ENCODE data around the gene USP15. TPM values are rescaled to one million over a fixed set of nuclear protein-coding genes. Genes with fewer than 3 reads are reported as not detected.

Gene USP15
- polyA plus RNA-seq, 4 donors: 33.9 to 60.8 (median 54.1) TPM

DNA sequence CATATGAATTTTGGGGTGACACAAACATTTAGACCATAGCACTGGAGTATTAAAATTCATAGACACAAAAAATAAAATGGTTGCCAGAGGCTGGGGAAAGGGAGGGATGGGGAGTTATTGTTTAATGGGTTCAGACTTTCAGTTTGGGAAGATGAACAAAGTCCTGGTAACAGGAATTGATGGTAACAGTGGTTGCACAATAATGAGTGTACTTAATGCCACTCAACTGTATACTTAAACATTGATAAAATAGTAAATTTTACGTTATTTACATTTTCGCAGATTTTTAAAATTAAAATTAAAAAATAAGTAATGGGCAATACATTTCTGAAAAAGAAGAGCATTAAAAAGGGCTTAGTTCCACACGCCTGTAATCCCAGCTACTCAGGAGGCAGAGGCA is 35.6 kb upstream of the USP15 start:
- 69 to 94% (median 80%) methylated on average over 3 of the region's 3 CpGs for WGBS, 3 donors
- Histone ChIP-seq H3K27me3 (ENCODE audit: control insufficient read depth in 3 of 3, insufficient read depth in 3 of 3, low read length in 3 of 3) (no peaks in the 10 kb centered on the region), H3K4me1 (ENCODE audit: control insufficient read depth in 3 of 3, insufficient read depth in 2 of 3, low read depth in 1 of 3, low read length in 2 of 3) (no peaks in the 10 kb centered on the region), H3K4me3 (ENCODE audit: low read depth in 1 of 3, low read length in 3 of 3) (no peak overlapping the region), H3K9me3 (ENCODE audit: control insufficient read depth in 2 of 2, insufficient read depth in 1 of 2, low read depth in 1 of 2, low read length in 1 of 2) (no peaks in the 10 kb centered on the region), H3K27ac (ENCODE audit: low read depth in 1 of 3, low read length in 2 of 3) (no peak overlapping the region), H3K36me3 (ENCODE audit: control insufficient read depth in 3 of 3, insufficient read depth in 2 of 3, low read depth in 1 of 3, low read length in 3 of 3) (no peaks in the 10 kb centered on the region)
- DNase-seq (no peak), FAIRE-seq (no peak)

DNA sequence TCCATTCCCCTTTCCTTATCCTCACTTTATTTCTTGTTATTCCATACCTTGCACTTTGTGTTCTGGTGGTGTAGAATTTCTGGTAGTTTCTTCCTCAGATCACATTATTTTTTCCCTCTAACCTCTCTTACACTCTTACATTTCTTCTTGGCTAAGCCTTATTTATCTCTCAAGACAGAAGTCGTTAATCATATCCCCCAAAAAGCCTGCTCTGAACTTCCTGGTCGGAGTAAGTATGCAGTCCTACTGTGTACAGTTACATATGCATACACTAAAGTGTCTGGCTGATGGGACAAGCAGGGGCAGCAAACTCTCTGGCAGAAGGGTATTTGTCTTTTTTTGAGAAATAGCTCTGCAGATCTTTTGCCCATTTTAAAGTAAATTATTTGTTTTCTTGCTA is 33.1 kb upstream of the USP15 start:
- no peaks in the 10 kb centered on the region for H3K9me3 ChIP-seq (ENCODE audit: control insufficient read depth in 2 of 2, insufficient read depth in 1 of 2, low read depth in 1 of 2, low read length in 1 of 2)
- no peak for DNase-seq
- H3K4me1 ChIP-seq (ENCODE audit: control insufficient read depth in 3 of 3, insufficient read depth in 2 of 3, low read depth in 1 of 3, low read length in 2 of 3): no peaks in the 10 kb centered on the region
- FAIRE-seq: no peak
- H3K36me3 ChIP-seq (ENCODE audit: control insufficient read depth in 3 of 3, insufficient read depth in 2 of 3, low read depth in 1 of 3, low read length in 3 of 3): no peaks in the 10 kb centered on the region
- no peak overlapping the region for H3K27ac ChIP-seq (ENCODE audit: low read depth in 1 of 3, low read length in 2 of 3)
- H3K27me3 ChIP-seq (ENCODE audit: control insufficient read depth in 3 of 3, insufficient read depth in 3 of 3, low read length in 3 of 3): no peaks in the 10 kb centered on the region
- WGBS, 3 donors: 65 to 70% (median 70%) methylated on average over 2 of the region's 2 CpGs
- no peak overlapping the region for H3K4me3 ChIP-seq (ENCODE audit: low read depth in 1 of 3, low read length in 3 of 3)

DNA sequence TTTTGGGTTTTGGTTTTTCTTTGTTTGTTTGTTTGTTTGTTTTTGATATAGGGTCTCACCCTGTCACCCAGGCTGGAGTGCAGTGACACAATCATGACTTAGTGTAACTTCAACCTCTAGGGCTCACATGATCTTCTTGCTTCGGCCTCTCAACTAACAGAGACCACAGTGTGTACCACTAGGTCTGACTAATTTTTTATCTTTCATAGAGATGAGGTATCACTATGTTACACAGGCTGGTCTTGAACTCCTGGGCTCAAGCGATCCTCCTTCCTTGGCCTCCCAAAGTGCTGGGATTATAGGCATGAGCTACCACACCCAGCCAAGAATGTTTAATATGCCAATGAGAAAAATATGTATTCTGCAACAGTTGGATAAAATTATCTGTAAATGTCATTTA is 29.6 kb upstream of the USP15 start:
- H3K27me3 ChIP-seq (ENCODE audit: control insufficient read depth in 3 of 3, insufficient read depth in 3 of 3, low read length in 3 of 3): no peaks in the 10 kb centered on the region
- H3K4me3 ChIP-seq (ENCODE audit: low read depth in 1 of 3, low read length in 3 of 3): no peak overlapping the region
- FAIRE-seq (no peak), DNase-seq (no peak)
- WGBS, 3 donors: 89 to 91% (median 90%) methylated on average over 2 of the region's 2 CpGs
- H3K4me1 ChIP-seq (ENCODE audit: control insufficient read depth in 3 of 3, insufficient read depth in 2 of 3, low read depth in 1 of 3, low read length in 2 of 3): no peaks in the 10 kb centered on the region
- peaks cover 0 to 8% of the 10 kb centered on the region in 2 donors for H3K9me3 ChIP-seq (ENCODE audit: control insufficient read depth in 2 of 2, insufficient read depth in 1 of 2, low read depth in 1 of 2, low read length in 1 of 2)
- H3K36me3 ChIP-seq (ENCODE audit: control insufficient read depth in 3 of 3, insufficient read depth in 2 of 3, low read depth in 1 of 3, low read length in 3 of 3): no peaks in the 10 kb centered on the region
- H3K27ac ChIP-seq (ENCODE audit: low read depth in 1 of 3, low read length in 2 of 3): no peak overlapping the region

DNA sequence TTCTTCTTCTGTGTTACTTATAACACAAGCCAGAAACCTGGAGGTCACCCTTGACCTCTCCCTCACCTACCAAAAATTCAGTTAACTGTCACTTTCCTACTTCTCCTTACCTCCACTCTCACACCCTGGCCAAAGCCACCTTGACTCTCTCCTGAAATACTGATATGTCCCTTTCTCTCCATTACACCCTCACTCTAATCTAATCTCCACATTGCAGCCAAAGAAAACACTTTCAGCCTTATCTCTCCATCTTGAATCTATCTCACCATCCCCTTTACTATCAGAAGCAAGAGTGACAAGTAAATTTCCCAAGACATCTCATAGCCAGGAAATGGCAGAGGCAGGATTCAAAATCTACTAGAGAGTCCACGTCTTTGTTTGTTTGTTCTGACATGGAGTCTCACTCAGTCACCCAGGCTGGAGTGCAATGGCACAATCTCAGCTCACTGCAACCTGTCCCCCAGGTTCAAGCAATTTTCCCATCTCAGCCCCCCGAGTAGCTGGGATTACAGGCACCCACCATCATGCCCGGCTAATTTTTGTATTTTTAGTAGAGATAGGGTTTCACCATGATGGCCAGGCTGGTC is 28.0 kb upstream of the USP15 start:
- no peaks in the 10 kb centered on the region for H3K36me3 ChIP-seq (ENCODE audit: control insufficient read depth in 3 of 3, insufficient read depth in 2 of 3, low read depth in 1 of 3, low read length in 3 of 3)
- WGBS, 3 donors: 76 to 85% (median 76%) methylated on average over 3 of the region's 3 CpGs

DNA sequence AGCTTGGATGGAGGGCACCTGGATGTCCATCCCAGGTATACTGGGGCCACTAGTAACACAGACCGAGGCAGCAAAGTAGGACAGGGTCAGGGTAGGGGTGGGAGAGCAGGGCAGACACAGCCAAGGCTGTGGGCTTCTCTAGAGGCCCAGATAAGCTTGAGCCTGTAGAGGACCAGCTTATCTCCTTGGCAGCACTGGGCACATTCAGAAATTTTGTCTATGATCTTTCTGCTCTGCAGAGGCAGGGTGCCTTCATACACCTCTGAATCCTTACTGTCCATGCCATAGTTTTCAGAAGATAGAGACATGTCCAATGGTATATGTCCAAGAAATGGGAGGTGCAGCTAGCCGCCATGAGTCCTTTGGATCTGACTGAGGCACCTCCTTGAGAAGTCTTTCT is 26.4 kb upstream of the USP15 start:
- DNase-seq (no peak), FAIRE-seq (no peak)
- no peak overlapping the region for H3K4me3 ChIP-seq (ENCODE audit: low read depth in 1 of 3, low read length in 3 of 3)
- whole genome bisulfite sequencing, 3 donors: 87 to 95% (median 89%) methylated on average over 2 of the region's 2 CpGs
- peaks cover 0 to 16% of the 10 kb centered on the region in 2 donors for H3K9me3 ChIP-seq (ENCODE audit: control insufficient read depth in 2 of 2, insufficient read depth in 1 of 2, low read depth in 1 of 2, low read length in 1 of 2)
- no peaks in the 10 kb centered on the region for H3K36me3 ChIP-seq (ENCODE audit: control insufficient read depth in 3 of 3, insufficient read depth in 2 of 3, low read depth in 1 of 3, low read length in 3 of 3)
- no peaks in the 10 kb centered on the region for H3K27me3 ChIP-seq (ENCODE audit: control insufficient read depth in 3 of 3, insufficient read depth in 3 of 3, low read length in 3 of 3)
- no peaks in the 10 kb centered on the region for H3K4me1 ChIP-seq (ENCODE audit: control insufficient read depth in 3 of 3, insufficient read depth in 2 of 3, low read depth in 1 of 3, low read length in 2 of 3)
- no peak overlapping the region for H3K27ac ChIP-seq (ENCODE audit: low read depth in 1 of 3, low read length in 2 of 3)

More for the DNA sequence above, 28.0 kb upstream of the USP15 start:
- H3K4me1 ChIP-seq (ENCODE audit: control insufficient read depth in 3 of 3, insufficient read depth in 2 of 3, low read depth in 1 of 3, low read length in 2 of 3): no peaks in the 10 kb centered on the region
- peaks cover 0 to 10% of the 10 kb centered on the region in 2 donors for H3K9me3 ChIP-seq (ENCODE audit: control insufficient read depth in 2 of 2, insufficient read depth in 1 of 2, low read depth in 1 of 2, low read length in 1 of 2)
- no peak overlapping the region for H3K4me3 ChIP-seq (ENCODE audit: low read depth in 1 of 3, low read length in 3 of 3)
- no peaks in the 10 kb centered on the region for H3K27me3 ChIP-seq (ENCODE audit: control insufficient read depth in 3 of 3, insufficient read depth in 3 of 3, low read length in 3 of 3)
- H3K27ac ChIP-seq (ENCODE audit: low read depth in 1 of 3, low read length in 2 of 3): no peak overlapping the region
- FAIRE-seq: no peak
- DNase-seq: no peak

DNA sequence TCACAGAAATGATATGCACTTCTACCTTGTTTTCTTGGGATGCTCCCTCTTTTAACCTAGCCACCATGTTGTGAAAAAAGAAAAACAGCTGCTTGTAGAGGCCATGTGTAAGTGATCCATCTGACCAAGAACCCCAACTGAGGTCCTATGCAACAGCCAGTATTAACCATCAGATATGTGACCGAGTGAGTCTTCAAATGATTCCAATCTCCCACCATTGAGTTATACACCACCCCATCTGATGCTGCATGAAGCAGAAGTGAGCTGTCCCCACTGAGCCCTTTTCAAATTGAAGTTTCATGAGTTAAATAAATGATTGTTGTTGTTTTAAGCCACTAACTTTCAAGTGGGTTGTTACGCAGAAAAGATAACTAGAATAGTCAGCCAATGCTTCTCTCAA is 20.6 kb upstream of the USP15 start:
- Histone ChIP-seq H3K9me3 (ENCODE audit: control insufficient read depth in 2 of 2, insufficient read depth in 1 of 2, low read depth in 1 of 2, low read length in 1 of 2) (peaks cover 0 to 13% of the 10 kb centered on the region in 2 donors), H3K27ac (ENCODE audit: low read depth in 1 of 3, low read length in 2 of 3) (no peak overlapping the region), H3K27me3 (ENCODE audit: control insufficient read depth in 3 of 3, insufficient read depth in 3 of 3, low read length in 3 of 3) (no peaks in the 10 kb centered on the region), H3K4me3 (ENCODE audit: low read depth in 1 of 3, low read length in 3 of 3) (no peak overlapping the region), H3K4me1 (ENCODE audit: control insufficient read depth in 3 of 3, insufficient read depth in 2 of 3, low read depth in 1 of 3, low read length in 2 of 3) (no peaks in the 10 kb centered on the region), H3K36me3 (ENCODE audit: control insufficient read depth in 3 of 3, insufficient read depth in 2 of 3, low read depth in 1 of 3, low read length in 3 of 3) (no peaks in the 10 kb centered on the region)
- WGBS, 3 donors: 82 to 97% (median 97%) methylated on average over 2 of the region's 2 CpGs
- DNase-seq: no peak
- FAIRE-seq: no peak

DNA sequence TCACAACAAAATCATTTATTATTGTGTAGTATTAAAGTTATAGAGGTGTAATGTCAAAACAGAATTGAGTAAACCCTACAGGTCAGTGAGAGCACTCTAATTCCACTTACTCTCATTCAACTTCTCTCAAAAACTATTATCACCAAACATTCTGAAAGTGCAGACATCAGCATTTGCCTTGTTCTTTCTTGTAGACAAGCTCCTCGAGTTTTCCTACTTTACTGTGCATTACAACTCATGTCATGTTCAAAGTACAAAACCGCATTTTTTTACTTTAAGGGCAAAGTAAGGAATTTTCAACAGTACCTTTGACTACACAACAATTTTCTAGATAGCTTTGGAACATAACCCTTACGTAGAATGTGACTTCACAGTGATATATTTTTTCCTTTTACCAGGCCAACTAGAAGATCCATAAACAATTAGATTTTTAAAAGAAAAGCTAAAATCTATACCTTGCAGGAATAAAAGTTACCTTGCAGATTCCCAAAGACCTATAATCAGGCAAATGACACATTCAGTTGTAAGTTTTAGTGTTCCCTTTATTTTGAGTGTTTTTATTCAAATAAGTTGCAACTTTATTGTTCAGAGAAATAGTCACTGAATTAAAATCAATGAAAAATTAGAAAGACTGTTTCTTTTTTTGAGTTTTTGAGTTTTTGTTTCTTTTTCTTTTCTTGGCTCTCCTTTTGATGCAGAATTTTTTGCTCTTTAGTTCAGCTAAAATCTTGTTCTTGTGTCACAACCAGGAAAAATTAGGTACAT is 12.7 kb upstream of the USP15 start:
- no peaks in the 10 kb centered on the region for H3K9me3 ChIP-seq (ENCODE audit: control insufficient read depth in 2 of 2, insufficient read depth in 1 of 2, low read depth in 1 of 2, low read length in 1 of 2)
- no peaks in the 10 kb centered on the region for H3K36me3 ChIP-seq (ENCODE audit: control insufficient read depth in 3 of 3, insufficient read depth in 2 of 3, low read depth in 1 of 3, low read length in 3 of 3)
- H3K4me3 ChIP-seq (ENCODE audit: low read depth in 1 of 3, low read length in 3 of 3): no peak overlapping the region
- DNase-seq: peak in 1 of 2 donors; percentile 68
- peaks cover 0 to 5% (median 0%) of the 10 kb centered on the region in 3 donors for H3K4me1 ChIP-seq (ENCODE audit: control insufficient read depth in 3 of 3, insufficient read depth in 2 of 3, low read depth in 1 of 3, low read length in 2 of 3)
- FAIRE-seq: no peak
- H3K27me3 ChIP-seq (ENCODE audit: control insufficient read depth in 3 of 3, insufficient read depth in 3 of 3, low read length in 3 of 3): no peaks in the 10 kb centered on the region
- H3K27ac ChIP-seq (ENCODE audit: low read depth in 1 of 3, low read length in 2 of 3): peak overlapping the region in 1 of 3 donors; percentile 50
- WGBS, 3 donors: 68 to 76% (median 76%) methylated on average over 3 of the region's 3 CpGs

DNA sequence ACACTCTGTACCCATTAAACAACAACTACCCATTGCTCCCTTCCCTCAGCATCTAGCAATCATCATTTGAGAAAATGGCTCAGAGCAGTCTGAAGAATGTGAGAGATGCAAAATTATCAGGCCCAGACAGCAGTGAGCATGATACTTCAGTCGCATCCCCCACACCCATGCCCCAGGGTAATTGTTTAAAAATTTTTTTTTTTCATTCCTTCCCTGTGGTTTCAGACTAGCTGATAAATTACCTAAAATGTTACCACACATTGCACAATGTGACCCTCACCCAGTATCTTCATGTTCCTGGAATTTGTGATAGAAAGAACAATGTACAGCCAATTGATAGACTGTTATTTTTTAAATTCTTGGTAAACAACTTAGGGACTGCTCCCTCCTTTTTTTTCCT is 11.3 kb upstream of the USP15 start:
- 89 to 100% (median 97%) methylated on average over 1 of the region's 1 CpG for WGBS, 3 donors
- Histone ChIP-seq H3K36me3 (ENCODE audit: control insufficient read depth in 3 of 3, insufficient read depth in 2 of 3, low read depth in 1 of 3, low read length in 3 of 3) (no peaks in the 10 kb centered on the region), H3K9me3 (ENCODE audit: control insufficient read depth in 2 of 2, insufficient read depth in 1 of 2, low read depth in 1 of 2, low read length in 1 of 2) (no peaks in the 10 kb centered on the region), H3K27me3 (ENCODE audit: control insufficient read depth in 3 of 3, insufficient read depth in 3 of 3, low read length in 3 of 3) (no peaks in the 10 kb centered on the region), H3K27ac (ENCODE audit: low read depth in 1 of 3, low read length in 2 of 3) (no peak overlapping the region), H3K4me1 (ENCODE audit: control insufficient read depth in 3 of 3, insufficient read depth in 2 of 3, low read depth in 1 of 3, low read length in 2 of 3) (peaks cover 0 to 5% (median 0%) of the 10 kb centered on the region in 3 donors), H3K4me3 (ENCODE audit: low read depth in 1 of 3, low read length in 3 of 3) (no peak overlapping the region)
- DNase-seq: no peak
- no peak for FAIRE-seq

Measured in small intestine (tissue), 7 donors.